Measurements from ENCODE around the gene ERBB4.

DNA sequence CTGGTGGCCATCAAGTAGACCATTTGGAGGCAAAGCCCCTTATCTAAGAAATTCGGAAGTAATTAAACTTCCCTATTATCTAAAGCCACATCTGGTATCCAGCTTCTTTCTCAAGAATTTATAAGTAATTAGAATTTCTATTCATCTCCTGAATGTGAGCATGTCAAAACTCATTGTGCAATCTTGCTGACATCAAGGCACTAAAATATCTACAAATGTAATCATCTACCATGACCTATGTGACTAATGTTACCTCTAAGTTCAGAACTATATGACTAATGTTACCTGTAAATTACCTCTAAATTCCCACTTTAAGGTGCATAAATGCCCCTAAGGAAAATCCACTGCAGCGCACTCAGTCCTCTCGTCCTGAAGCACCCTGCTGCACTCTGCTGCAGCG is 1209.2 kb downstream of the ERBB4 start:
- TF ChIP-seq, protein P1, sequence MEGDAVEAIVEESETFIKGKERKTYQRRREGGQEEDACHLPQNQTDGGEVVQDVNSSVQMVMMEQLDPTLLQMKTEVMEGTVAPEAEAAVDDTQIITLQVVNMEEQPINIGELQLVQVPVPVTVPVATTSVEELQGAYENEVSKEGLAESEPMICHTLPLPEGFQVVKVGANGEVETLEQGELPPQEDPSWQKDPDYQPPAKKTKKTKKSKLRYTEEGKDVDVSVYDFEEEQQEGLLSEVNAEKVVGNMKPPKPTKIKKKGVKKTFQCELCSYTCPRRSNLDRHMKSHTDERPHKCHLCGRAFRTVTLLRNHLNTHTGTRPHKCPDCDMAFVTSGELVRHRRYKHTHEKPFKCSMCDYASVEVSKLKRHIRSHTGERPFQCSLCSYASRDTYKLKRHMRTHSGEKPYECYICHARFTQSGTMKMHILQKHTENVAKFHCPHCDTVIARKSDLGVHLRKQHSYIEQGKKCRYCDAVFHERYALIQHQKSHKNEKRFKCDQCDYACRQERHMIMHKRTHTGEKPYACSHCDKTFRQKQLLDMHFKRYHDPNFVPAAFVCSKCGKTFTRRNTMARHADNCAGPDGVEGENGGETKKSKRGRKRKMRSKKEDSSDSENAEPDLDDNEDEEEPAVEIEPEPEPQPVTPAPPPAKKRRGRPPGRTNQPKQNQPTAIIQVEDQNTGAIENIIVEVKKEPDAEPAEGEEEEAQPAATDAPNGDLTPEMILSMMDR (conservative IDR thresholded peaks at IDR 0.05; ENCODE audit: low read length) = no peak
- no peak for TF ChIP-seq EZH2phosphoT487 (IDR thresholded peaks at IDR 0.05; ENCODE audit: borderline replicate concordance, low read depth, low read length)
